ENCODE results near the gene TSPAN4. TPM values are rescaled to one million over a fixed set of nuclear protein-coding genes. Genes with fewer than 3 reads are reported as not detected.

Gene TSPAN4
- polyA plus RNA-seq, 4 donors = 5.1 to 53.3 (median 10.2) TPM

DNA sequence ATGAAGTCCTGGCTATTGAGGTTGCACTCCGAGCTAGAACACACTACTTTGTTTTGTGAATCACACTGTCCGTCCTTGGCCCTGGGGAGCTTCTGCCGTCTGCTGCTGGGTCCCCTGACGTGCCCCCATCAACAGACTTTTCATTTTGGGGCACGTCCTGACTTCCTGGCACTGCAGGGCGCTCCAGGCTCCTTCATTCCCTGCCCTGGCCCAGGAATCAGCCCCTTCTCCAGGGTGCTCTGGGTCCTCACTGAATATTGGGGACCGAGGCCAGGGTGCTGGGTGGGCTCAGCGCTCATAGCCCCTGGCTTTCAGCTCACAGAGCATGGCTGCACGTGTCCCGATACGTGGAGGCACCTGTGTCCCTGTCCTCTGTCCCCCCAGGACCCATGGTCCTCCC lies 22.2 kb downstream of the TSPAN4 start:
- no peak for FAIRE-seq
- H3K27ac ChIP-seq (ENCODE audit: low read depth in 1 of 3, low read length in 2 of 3) = no peak overlapping the region
- peaks cover 0 to 33% (median 0%) of the 10 kb centered on the region in 3 donors for H3K4me1 ChIP-seq (ENCODE audit: control insufficient read depth in 3 of 3, insufficient read depth in 2 of 3, low read depth in 1 of 3, low read length in 2 of 3)
- peaks cover 0 to 64% (median 0%) of the 10 kb centered on the region in 3 donors for H3K36me3 ChIP-seq (ENCODE audit: control insufficient read depth in 3 of 3, insufficient read depth in 2 of 3, low read depth in 1 of 3, low read length in 3 of 3)
- H3K27me3 ChIP-seq (ENCODE audit: control insufficient read depth in 3 of 3, insufficient read depth in 3 of 3, low read length in 3 of 3) = peaks cover 0 to 12% (median 0%) of the 10 kb centered on the region in 3 donors
- H3K9me3 ChIP-seq (ENCODE audit: control insufficient read depth in 2 of 2, insufficient read depth in 1 of 2, low read depth in 1 of 2, low read length in 1 of 2) = no peaks in the 10 kb centered on the region
- DNase-seq = no peak
- 44 to 82% (median 61%) methylated on average over 9 to 11 of the region's 11 CpGs for WGBS, 3 donors
- H3K4me3 ChIP-seq (ENCODE audit: low read depth in 1 of 3, low read length in 3 of 3) = no peak overlapping the region

DNA sequence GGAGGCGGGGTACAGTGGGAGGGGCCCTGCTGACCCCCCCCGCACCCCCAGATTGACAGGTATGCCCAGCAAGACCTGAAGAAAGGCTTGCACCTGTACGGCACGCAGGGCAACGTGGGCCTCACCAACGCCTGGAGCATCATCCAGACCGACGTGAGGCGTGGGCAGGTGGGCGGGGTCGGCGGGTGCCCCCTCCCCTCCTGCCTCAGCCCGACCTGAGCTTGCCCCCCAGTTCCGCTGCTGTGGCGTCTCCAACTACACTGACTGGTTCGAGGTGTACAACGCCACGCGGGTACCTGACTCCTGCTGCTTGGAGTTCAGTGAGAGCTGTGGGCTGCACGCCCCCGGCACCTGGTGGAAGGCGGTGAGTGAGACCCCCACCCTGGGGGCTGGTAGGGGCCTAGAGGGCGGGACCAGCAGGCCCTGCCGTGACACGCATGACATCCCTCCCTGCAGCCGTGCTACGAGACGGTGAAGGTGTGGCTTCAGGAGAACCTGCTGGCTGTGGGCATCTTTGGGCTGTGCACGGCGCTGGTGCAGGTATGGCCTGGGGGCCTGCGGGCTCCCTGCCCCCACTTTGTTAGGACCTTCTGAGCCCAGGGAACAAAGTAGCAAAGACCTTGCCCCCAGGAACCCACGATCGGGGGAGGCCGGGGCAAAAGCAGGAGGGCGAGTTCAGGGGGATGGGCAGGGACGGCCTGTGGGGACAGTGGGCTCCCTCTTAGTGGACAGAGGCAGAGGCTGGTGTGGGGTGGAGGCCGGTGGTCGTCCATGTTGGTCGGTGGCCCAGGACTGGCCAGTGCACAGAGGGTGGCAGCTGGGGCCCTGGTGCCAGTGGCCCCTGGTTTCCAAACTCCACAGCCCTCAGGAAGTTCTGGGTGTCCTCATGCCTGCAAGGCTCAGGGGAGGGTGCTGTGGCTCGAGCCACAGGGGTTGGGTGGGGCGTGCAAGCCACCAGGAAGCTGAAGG lies 23.1 kb downstream of the TSPAN4 start:
- peaks cover 0 to 26% (median 0%) of the 10 kb centered on the region in 3 donors for H3K4me1 ChIP-seq (ENCODE audit: control insufficient read depth in 3 of 3, insufficient read depth in 2 of 3, low read depth in 1 of 3, low read length in 2 of 3)
- H3K27ac ChIP-seq (ENCODE audit: low read depth in 1 of 3, low read length in 2 of 3) = no peak overlapping the region
- H3K36me3 ChIP-seq (ENCODE audit: control insufficient read depth in 3 of 3, insufficient read depth in 2 of 3, low read depth in 1 of 3, low read length in 3 of 3) = peaks cover 0 to 65% (median 0%) of the 10 kb centered on the region in 3 donors
- 34 to 74% (median 49%) methylated on average over 37 to 41 of the region's 41 CpGs for WGBS, 3 donors
- FAIRE-seq (no peak), DNase-seq (no peak)
- H3K4me3 ChIP-seq (ENCODE audit: low read depth in 1 of 3, low read length in 3 of 3) = no peak overlapping the region
- H3K27me3 ChIP-seq (ENCODE audit: control insufficient read depth in 3 of 3, insufficient read depth in 3 of 3, low read length in 3 of 3) = peaks cover 0 to 10% (median 0%) of the 10 kb centered on the region in 3 donors
- H3K9me3 ChIP-seq (ENCODE audit: control insufficient read depth in 2 of 2, insufficient read depth in 1 of 2, low read depth in 1 of 2, low read length in 1 of 2) = no peaks in the 10 kb centered on the region

DNA sequence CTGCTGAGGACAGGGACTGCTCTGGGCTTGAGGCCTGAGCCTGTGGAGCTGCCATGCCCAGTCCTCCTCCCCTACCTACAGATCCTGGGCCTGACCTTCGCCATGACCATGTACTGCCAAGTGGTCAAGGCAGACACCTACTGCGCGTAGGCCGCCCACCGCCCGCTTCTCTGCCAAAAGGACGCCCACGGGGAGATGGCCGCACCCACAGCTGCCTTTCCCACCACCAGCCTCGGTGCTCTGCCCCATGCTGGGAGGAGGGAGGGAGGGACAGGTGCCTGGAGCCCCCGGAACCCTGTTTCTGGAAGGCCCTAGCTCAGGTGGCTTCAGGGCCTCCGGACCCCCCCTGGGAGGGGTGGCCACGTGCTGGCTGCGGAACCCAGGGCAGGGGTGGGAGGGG lies 23.8 kb downstream of the TSPAN4 start:
- WGBS, 3 donors = 75 to 85% (median 84%) methylated on average over 5 to 14 of the region's 14 CpGs
- H3K27ac ChIP-seq (ENCODE audit: low read depth in 1 of 3, low read length in 2 of 3) = no peak overlapping the region
- H3K27me3 ChIP-seq (ENCODE audit: control insufficient read depth in 3 of 3, insufficient read depth in 3 of 3, low read length in 3 of 3) = peaks cover 0 to 5% (median 0%) of the 10 kb centered on the region in 3 donors
- peaks cover 0 to 26% (median 0%) of the 10 kb centered on the region in 3 donors for H3K4me1 ChIP-seq (ENCODE audit: control insufficient read depth in 3 of 3, insufficient read depth in 2 of 3, low read depth in 1 of 3, low read length in 2 of 3)
- FAIRE-seq (no peak), DNase-seq (no peak)
- H3K4me3 ChIP-seq (ENCODE audit: low read depth in 1 of 3, low read length in 3 of 3) = no peak overlapping the region
- no peaks in the 10 kb centered on the region for H3K9me3 ChIP-seq (ENCODE audit: control insufficient read depth in 2 of 2, insufficient read depth in 1 of 2, low read depth in 1 of 2, low read length in 1 of 2)
- peaks cover 0 to 66% (median 0%) of the 10 kb centered on the region in 3 donors for H3K36me3 ChIP-seq (ENCODE audit: control insufficient read depth in 3 of 3, insufficient read depth in 2 of 3, low read depth in 1 of 3, low read length in 3 of 3)

DNA sequence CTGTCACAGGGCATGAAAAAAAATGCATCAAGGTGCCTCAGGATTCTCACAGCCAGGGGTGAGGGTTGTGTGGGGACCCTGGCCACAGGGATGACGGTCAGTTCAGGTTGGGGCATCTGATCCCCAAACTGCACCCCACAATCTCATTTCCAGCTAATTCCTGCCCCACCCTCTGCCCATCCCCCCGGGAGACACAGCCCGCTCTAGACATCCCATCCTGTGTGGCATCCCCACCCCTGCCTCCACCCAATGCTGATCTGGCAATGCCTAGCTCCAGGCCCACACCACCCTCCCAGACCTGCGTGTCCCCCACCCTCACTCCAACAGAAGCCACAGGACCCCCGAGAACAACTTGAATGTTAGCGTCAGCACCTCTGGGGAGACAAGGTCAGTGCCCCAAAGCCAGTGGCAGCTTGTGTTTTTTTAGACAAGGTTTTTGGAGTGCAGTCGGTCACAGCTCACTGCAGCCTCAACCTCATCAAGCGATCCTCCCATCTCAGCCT lies 25.3 kb downstream of the TSPAN4 start:
- Histone ChIP-seq H3K27ac (ENCODE audit: low read depth in 1 of 3, low read length in 2 of 3) (no peak overlapping the region), H3K9me3 (ENCODE audit: control insufficient read depth in 2 of 2, insufficient read depth in 1 of 2, low read depth in 1 of 2, low read length in 1 of 2) (no peaks in the 10 kb centered on the region), H3K36me3 (ENCODE audit: control insufficient read depth in 3 of 3, insufficient read depth in 2 of 3, low read depth in 1 of 3, low read length in 3 of 3) (peaks cover 0 to 70% (median 0%) of the 10 kb centered on the region in 3 donors), H3K4me3 (ENCODE audit: low read depth in 1 of 3, low read length in 3 of 3) (no peak overlapping the region), H3K27me3 (ENCODE audit: control insufficient read depth in 3 of 3, insufficient read depth in 3 of 3, low read length in 3 of 3) (no peaks in the 10 kb centered on the region), H3K4me1 (ENCODE audit: control insufficient read depth in 3 of 3, insufficient read depth in 2 of 3, low read depth in 1 of 3, low read length in 2 of 3) (peaks cover 0 to 12% (median 0%) of the 10 kb centered on the region in 3 donors)
- 82 to 89% (median 84%) methylated on average over 8 of the region's 8 CpGs for WGBS, 3 donors
- FAIRE-seq (no peak), DNase-seq (no peak)

DNA sequence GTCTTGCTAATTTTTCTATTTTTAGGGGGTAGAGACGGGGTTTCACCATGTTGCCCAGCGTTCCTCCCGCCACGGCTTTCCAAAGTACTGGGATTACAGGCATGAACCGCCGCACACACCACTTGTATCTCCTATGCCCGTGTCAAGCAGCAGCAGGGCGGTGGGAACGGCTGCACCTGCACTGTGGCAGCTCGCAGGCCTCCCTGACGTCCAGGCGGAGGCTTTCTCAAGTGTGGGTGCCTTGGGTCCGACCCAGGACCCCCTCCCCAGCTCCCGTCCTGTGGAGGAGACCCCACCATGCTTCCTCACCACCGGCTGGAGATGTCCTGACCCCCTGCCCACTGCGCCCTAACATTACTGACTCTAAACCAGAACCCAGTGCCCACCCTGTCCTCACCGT lies 25.7 kb downstream of the TSPAN4 start:
- FAIRE-seq = no peak
- Histone ChIP-seq H3K4me1 (ENCODE audit: control insufficient read depth in 3 of 3, insufficient read depth in 2 of 3, low read depth in 1 of 3, low read length in 2 of 3) (peaks cover 0 to 8% (median 0%) of the 10 kb centered on the region in 3 donors), H3K4me3 (ENCODE audit: low read depth in 1 of 3, low read length in 3 of 3) (no peak overlapping the region), H3K36me3 (ENCODE audit: control insufficient read depth in 3 of 3, insufficient read depth in 2 of 3, low read depth in 1 of 3, low read length in 3 of 3) (peaks cover 0 to 69% (median 0%) of the 10 kb centered on the region in 3 donors), H3K9me3 (ENCODE audit: control insufficient read depth in 2 of 2, insufficient read depth in 1 of 2, low read depth in 1 of 2, low read length in 1 of 2) (no peaks in the 10 kb centered on the region), H3K27ac (ENCODE audit: low read depth in 1 of 3, low read length in 2 of 3) (no peak overlapping the region), H3K27me3 (ENCODE audit: control insufficient read depth in 3 of 3, insufficient read depth in 3 of 3, low read length in 3 of 3) (no peaks in the 10 kb centered on the region)
- 87 to 96% (median 91%) methylated on average over 16 to 17 of the region's 17 CpGs for WGBS, 3 donors
- DNase-seq = no peak

DNA sequence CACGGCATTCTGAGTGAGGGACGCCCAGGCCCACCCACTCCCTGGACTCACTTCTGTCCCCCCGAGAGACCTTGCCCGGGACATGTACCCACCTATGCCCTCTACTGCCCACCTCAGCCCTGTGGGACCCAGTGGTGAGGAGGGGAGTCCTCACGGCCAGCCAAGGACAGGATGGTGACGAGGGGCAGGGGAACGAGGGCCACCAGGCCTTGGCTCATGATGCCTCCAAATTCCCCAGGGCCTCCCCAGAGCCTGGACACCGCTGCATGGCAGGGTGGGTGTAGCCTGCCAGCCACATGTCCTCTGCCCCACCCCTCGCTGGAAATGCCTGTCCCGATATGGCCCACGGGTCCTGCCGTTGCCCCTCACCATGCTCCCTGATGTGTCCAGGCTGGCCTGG lies 26.1 kb downstream of the TSPAN4 start:
- no peak overlapping the region for H3K27ac ChIP-seq (ENCODE audit: low read depth in 1 of 3, low read length in 2 of 3)
- DNase-seq = no peak
- 89 to 92% (median 91%) methylated on average over 12 of the region's 12 CpGs for WGBS, 3 donors
- no peak overlapping the region for H3K4me3 ChIP-seq (ENCODE audit: low read depth in 1 of 3, low read length in 3 of 3)
- peaks cover 0 to 3% (median 0%) of the 10 kb centered on the region in 3 donors for H3K4me1 ChIP-seq (ENCODE audit: control insufficient read depth in 3 of 3, insufficient read depth in 2 of 3, low read depth in 1 of 3, low read length in 2 of 3)
- no peaks in the 10 kb centered on the region for H3K27me3 ChIP-seq (ENCODE audit: control insufficient read depth in 3 of 3, insufficient read depth in 3 of 3, low read length in 3 of 3)
- FAIRE-seq = no peak
- no peaks in the 10 kb centered on the region for H3K9me3 ChIP-seq (ENCODE audit: control insufficient read depth in 2 of 2, insufficient read depth in 1 of 2, low read depth in 1 of 2, low read length in 1 of 2)
- peaks cover 0 to 66% (median 0%) of the 10 kb centered on the region in 3 donors for H3K36me3 ChIP-seq (ENCODE audit: control insufficient read depth in 3 of 3, insufficient read depth in 2 of 3, low read depth in 1 of 3, low read length in 3 of 3)

DNA sequence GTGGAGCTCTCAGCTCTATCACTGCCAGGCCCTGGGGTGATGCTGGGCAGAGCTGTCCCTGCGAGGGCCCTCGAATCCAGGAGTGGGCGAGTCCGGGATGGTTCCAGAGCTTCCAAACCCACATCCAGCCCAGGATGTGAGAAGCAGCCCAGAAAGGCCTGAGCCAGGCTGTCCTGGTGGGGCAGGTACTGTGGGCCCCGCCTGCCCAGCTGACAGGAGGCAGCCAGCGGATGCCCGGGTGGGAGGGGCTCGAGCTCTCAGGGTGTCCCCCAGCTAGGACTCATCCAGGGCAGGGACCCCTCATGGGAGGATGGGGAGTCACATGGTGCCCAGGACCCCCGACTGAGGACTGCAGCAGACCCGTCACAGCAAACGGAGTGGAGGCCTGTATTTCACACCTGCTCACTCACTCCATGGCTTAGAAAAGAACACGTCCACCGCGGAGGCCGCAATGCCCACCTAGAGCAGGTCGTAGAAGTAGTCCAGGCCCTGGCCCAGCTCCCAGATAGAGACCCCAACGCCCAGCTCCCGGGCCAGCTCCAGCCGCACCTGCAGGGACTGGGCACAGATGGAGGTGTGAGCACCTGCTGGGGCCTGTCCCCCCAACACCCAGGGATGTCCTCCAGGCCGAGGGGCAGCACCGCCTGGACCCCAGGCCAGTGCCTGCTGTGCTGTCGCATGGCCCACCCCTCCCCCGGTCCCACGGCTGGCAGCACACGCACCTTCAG lies 26.9 kb downstream of the TSPAN4 start:
- H3K4me3 ChIP-seq (ENCODE audit: low read depth in 1 of 3, low read length in 3 of 3) = no peak overlapping the region
- H3K27ac ChIP-seq (ENCODE audit: low read depth in 1 of 3, low read length in 2 of 3) = no peak overlapping the region
- H3K4me1 ChIP-seq (ENCODE audit: control insufficient read depth in 3 of 3, insufficient read depth in 2 of 3, low read depth in 1 of 3, low read length in 2 of 3) = no peaks in the 10 kb centered on the region
- DNase-seq (no peak), FAIRE-seq (no peak)
- 90 to 95% (median 90%) methylated on average over 24 to 25 of the region's 25 CpGs for WGBS, 3 donors
- no peaks in the 10 kb centered on the region for H3K9me3 ChIP-seq (ENCODE audit: control insufficient read depth in 2 of 2, insufficient read depth in 1 of 2, low read depth in 1 of 2, low read length in 1 of 2)
- peaks cover 0 to 66% (median 0%) of the 10 kb centered on the region in 3 donors for H3K36me3 ChIP-seq (ENCODE audit: control insufficient read depth in 3 of 3, insufficient read depth in 2 of 3, low read depth in 1 of 3, low read length in 3 of 3)
- no peaks in the 10 kb centered on the region for H3K27me3 ChIP-seq (ENCODE audit: control insufficient read depth in 3 of 3, insufficient read depth in 3 of 3, low read length in 3 of 3)

DNA sequence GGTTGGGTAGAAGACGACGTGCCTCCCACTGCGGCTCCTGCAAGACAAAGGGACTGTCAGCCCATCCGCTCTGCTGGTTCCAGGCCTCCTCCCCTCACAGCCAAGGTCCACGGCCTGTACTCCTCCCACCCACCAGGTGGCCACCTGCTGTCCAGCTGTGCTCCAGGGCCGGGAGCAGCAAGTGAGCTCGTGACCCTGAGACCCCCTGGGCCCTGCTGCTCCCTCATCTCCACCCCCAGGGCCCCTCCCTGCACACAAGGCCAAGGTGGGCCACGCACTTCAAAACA lies 27.4 kb downstream of the TSPAN4 start:
- WGBS, 3 donors = 73 to 76% (median 74%) methylated on average over 8 of the region's 8 CpGs
- H3K36me3 ChIP-seq (ENCODE audit: control insufficient read depth in 3 of 3, insufficient read depth in 2 of 3, low read depth in 1 of 3, low read length in 3 of 3) = peaks cover 0 to 67% (median 0%) of the 10 kb centered on the region in 3 donors
- DNase-seq = no peak
- no peak overlapping the region for H3K27ac ChIP-seq (ENCODE audit: low read depth in 1 of 3, low read length in 2 of 3)
- H3K27me3 ChIP-seq (ENCODE audit: control insufficient read depth in 3 of 3, insufficient read depth in 3 of 3, low read length in 3 of 3) = no peaks in the 10 kb centered on the region
- no peaks in the 10 kb centered on the region for H3K4me1 ChIP-seq (ENCODE audit: control insufficient read depth in 3 of 3, insufficient read depth in 2 of 3, low read depth in 1 of 3, low read length in 2 of 3)
- H3K4me3 ChIP-seq (ENCODE audit: low read depth in 1 of 3, low read length in 3 of 3) = no peak overlapping the region
- no peaks in the 10 kb centered on the region for H3K9me3 ChIP-seq (ENCODE audit: control insufficient read depth in 2 of 2, insufficient read depth in 1 of 2, low read depth in 1 of 2, low read length in 1 of 2)
- no peak for FAIRE-seq

All from small intestine (tissue), 7 donors.